SU-DHL-6 (cell line): Measurements from ENCODE around the gene LRP1B.

ENCODE experiments used
- CTCF ChIP-seq: fragments of 200-600 bp; sonication (generic); IDR thresholded peaks from one replicate; pipeline ENCODE4 v1.5.1; 2017; ENCODE audit warnings: antibody characterized with exemption, mild to moderate bottlenecking, low read length, moderate library complexity; ENCODE audit not compliant: insufficient read depth, poor library complexity, severe bottlenecking
- EZH2phosphoT487 ChIP-seq: fragments of 200-600 bp; sonication (generic), shearing (Covaris generic); conservative IDR thresholded peaks from 2 replicates; pipeline ENCODE4 v1.6.1; 2018; ENCODE audit warnings: mild to moderate bottlenecking, antibody characterized with exemption, low read length, moderate library complexity, mixed read lengths

GRCh38 chr2:142048581-142048980 is 82.2 kb downstream of the LRP1B start:
- TF ChIP-seq CTCF, result no peak
- no peak for TF ChIP-seq EZH2phosphoT487
